CD14-positive monocyte (primary cell): ENCODE data around the gene OLIG3. TPM values are rescaled to one million over a fixed set of nuclear protein-coding genes. Genes with fewer than 3 reads are reported as not detected.

Experiments used
- DNase-seq, 3 donors: peaks; one replicate each; pipeline ENCODE4 v3.0.0-alpha.2; 2011 to 2022
- H2AFZ ChIP-seq: 2 replicates; pipeline ENCODE4 v1.6.0; 2012; ENCODE audit warnings: mild to moderate bottlenecking, low read depth, low read length, inconsistent platforms; ENCODE audit not compliant: insufficient read depth, poor library complexity, severe bottlenecking
- H3K27ac ChIP-seq, 2 donors: 1 replicate in 1 of 2; 2 replicates in 1 of 2; pipeline ENCODE4 v1.5.1; 2012 to 2013; ENCODE audit warnings: low read length in 2 of 2, control low read depth in 1 of 2, inconsistent platforms in 1 of 2, low read depth in 1 of 2, mild to moderate bottlenecking in 1 of 2
- H3K27me3 ChIP-seq, 2 donors: one replicate each; pipeline versions ENCODE4 v1.6.0 to v1.6.1; 2011 to 2013; ENCODE audit warnings: low read length in 2 of 2; ENCODE audit not compliant: control insufficient read depth in 2 of 2, insufficient read depth in 2 of 2
- H3K36me3 ChIP-seq, 2 donors: replicated peaks in 1 of 2; 1 replicate in 1 of 2; 2 replicates in 1 of 2; pipeline versions ENCODE4 v1.5.1 to v1.6.1; 2012 to 2013; ENCODE audit warnings: low read length in 2 of 2, control low read depth in 1 of 2, inconsistent platforms in 1 of 2, mild to moderate bottlenecking in 1 of 2; ENCODE audit not compliant: insufficient read depth in 2 of 2, control insufficient read depth in 1 of 2
- H3K4me1 ChIP-seq, 2 donors: 1 replicate in 1 of 2; 2 replicates in 1 of 2; pipeline versions ENCODE4 v1.5.1 to v1.6.1; 2012 to 2013; ENCODE audit warnings: low read length in 2 of 2, control low read depth in 1 of 2, inconsistent platforms in 1 of 2, mild to moderate bottlenecking in 1 of 2, moderate library complexity in 1 of 2; ENCODE audit not compliant: insufficient read depth in 2 of 2, control insufficient read depth in 1 of 2
- H3K4me2 ChIP-seq: replicated peaks from 2 replicates; pipeline ENCODE3; 2012; ENCODE audit warnings: low read length, moderate library complexity, mild to moderate bottlenecking; ENCODE audit not compliant: poor library complexity, severe bottlenecking; ENCODE audit errors: extremely low read depth
- H3K4me3 ChIP-seq, 3 experiments: fragments of 200-600 bp in 1 of 3; sonication (generic) in 1 of 3; replicated peaks in 1 of 3; 1 replicate in 2 of 3; 2 replicates in 1 of 3; pipeline ENCODE4 v1.5.1; 2011 to 2013; ENCODE audit warnings: low read length in 3 of 3, mild to moderate bottlenecking in 3 of 3, control low read depth in 2 of 3, low read depth in 2 of 3, inconsistent platforms in 1 of 3, moderate library complexity in 1 of 3
- H3K79me2 ChIP-seq: 2 replicates; pipeline ENCODE4 v1.6.0; 2012; ENCODE audit warnings: mild to moderate bottlenecking, control low read depth, inconsistent platforms, low read length, moderate library complexity; ENCODE audit not compliant: insufficient read depth
- H3K9ac ChIP-seq: 2 replicates; pipeline ENCODE4 v1.6.0; 2017; ENCODE audit warnings: low read length, mild to moderate bottlenecking; ENCODE audit not compliant: insufficient read depth, poor library complexity, severe bottlenecking
- H3K9me3 ChIP-seq, 2 donors: replicated peaks in 1 of 2; 1 replicate in 1 of 2; 2 replicates in 1 of 2; pipeline versions ENCODE4 v1.5.1 to v1.6.1; 2012 to 2013; ENCODE audit warnings: low read length in 2 of 2, control low read depth in 1 of 2; ENCODE audit not compliant: control insufficient read depth in 1 of 2, insufficient read depth in 1 of 2
- H4K20me1 ChIP-seq: 2 replicates; pipeline ENCODE4 v1.6.0; 2012; ENCODE audit warnings: mild to moderate bottlenecking, low read length, control low read depth, moderate library complexity; ENCODE audit not compliant: insufficient read depth
- H3K27ac Mint-ChIP-seq, 7 donors: one replicate each; pipeline ENCODE4 v1.8.0; 2020; ENCODE audit warnings: mild to moderate bottlenecking in 7 of 7, mixed read lengths in 7 of 7, moderate library complexity in 6 of 7, inconsistent platforms in 2 of 7
- H3K27me3 Mint-ChIP-seq, 3 donors: one replicate each; pipeline ENCODE4 v1.8.0; 2021 to 2022; ENCODE audit warnings: low read depth in 3 of 3, mild to moderate bottlenecking in 3 of 3, mixed read lengths in 3 of 3, moderate library complexity in 3 of 3, inconsistent platforms in 1 of 3
- H3K36me3 Mint-ChIP-seq, 2 donors: one replicate each; pipeline ENCODE4 v1.8.0; 2020; ENCODE audit warnings: mixed read lengths in 2 of 2, inconsistent platforms in 1 of 2, mild to moderate bottlenecking in 1 of 2
- H3K4me1 Mint-ChIP-seq: one replicate; pipeline ENCODE4 v1.8.0; 2020; ENCODE audit warnings: mild to moderate bottlenecking, mixed read lengths
- H3K4me3 Mint-ChIP-seq, 2 donors: one replicate each; pipeline ENCODE4 v1.8.0; 2020; ENCODE audit warnings: mild to moderate bottlenecking in 2 of 2, mixed read lengths in 2 of 2, moderate library complexity in 1 of 2
- H3K9me3 Mint-ChIP-seq, 7 donors: one replicate each; pipeline ENCODE4 v1.8.0; 2020 to 2022; ENCODE audit warnings: mixed read lengths in 7 of 7, mild to moderate bottlenecking in 6 of 7, moderate library complexity in 6 of 7, inconsistent platforms in 2 of 7
- CTCF ChIP-seq: fragments of 200-600 bp; IDR thresholded peaks from one replicate; pipeline ENCODE4 v1.8.0; 2022; ENCODE audit warnings: antibody characterized with exemption, mild to moderate bottlenecking
- WGBS: methylation state at CpG from one replicate; pipeline ENCODE4 v1.1.5; 2013; ENCODE audit warnings: missing lambda C conversion rate; ENCODE audit not compliant: insufficient coverage; 5-methylcytosine and 5-hydroxymethylcytosine counted together
- intact Hi-C, 2 donors: fragments of 100-400 bp; cut with micrococcal nuclease; formaldehyde crosslinking; loops; one replicate each; pipeline versions ENCODE4 v1.15.0 to v1.15.1; 2023
- polyA plus RNA-seq, 3 donors: library from polyadenylated mRNA; depleted of rRNA in 1 of 3; unstranded in 2 of 3; stranded (reverse) in 1 of 3; fragments of 300-500 nt in 2 of 3; fragments of >200 nt in 1 of 3; fragmentation: Illumina TruSeq in 2 of 3; gene quantifications; 1 replicate in 2 of 3; 2 replicates in 1 of 3; pipeline ENCODE4 v1.2.3, GENCODE V29; 2012 to 2021

Gene OLIG3
- polyA plus RNA-seq, 3 donors: not detected

- DNase-seq: no peak
- H3K4me1 Mint-ChIP-seq: no peaks in the 10 kb centered on the region
Measured at GRCh38 chr6:137467211-137467610, 27.0 kb downstream of the OLIG3 start.

GRCh38 chr6:137465378-137466009, 28.7 kb downstream of the OLIG3 start:
- Histone ChIP-seq H3K9me3 (no peaks in the 10 kb centered on the region), H3K4me1 (no peaks in the 10 kb centered on the region), H3K27me3 (peaks cover 14 to 17% of the 10 kb centered on the region in 2 donors), H3K36me3 (no peaks in the 10 kb centered on the region), H3K27ac (no peak overlapping the region), H3K79me2 (no peaks in the 10 kb centered on the region), H3K9ac (no peak overlapping the region), H2AFZ (no peak overlapping the region), H3K4me3 (no peak overlapping the region), H3K4me2 (no peak overlapping the region), H4K20me1 (no peaks in the 10 kb centered on the region)
- intact Hi-C loops: no loop called here
- Mint-ChIP-seq H3K4me1 (no peaks in the 10 kb centered on the region), H3K9me3 (peaks cover 0 to 2% (median 0%) of the 10 kb centered on the region in 7 donors), H3K36me3 (no peaks in the 10 kb centered on the region), H3K27me3 (peaks cover 14 to 46% (median 29%) of the 10 kb centered on the region in 3 donors), H3K4me3 (peak overlapping the region in 1 of 2 donors; percentile 17), H3K27ac (peak overlapping the region in 1 of 7 donors; percentile 21)
- DNase-seq: no peak
- TF ChIP-seq CTCF: no peak
- WGBS: 94% methylated on average over 5 of the region's 7 CpGs

More at GRCh38 chr6:137467211-137467610, 27.0 kb downstream of the OLIG3 start:
- peaks cover 0 to 1% (median 0%) of the 10 kb centered on the region in 7 donors for H3K9me3 Mint-ChIP-seq
- H3K27me3 ChIP-seq: peaks cover 24 to 29% of the 10 kb centered on the region in 2 donors
- H3K4me1 ChIP-seq: no peaks in the 10 kb centered on the region
- intact Hi-C loops: no loop called here
- no peak overlapping the region for H3K4me2 ChIP-seq
- H3K4me3 Mint-ChIP-seq: no peak overlapping the region
- H3K9me3 ChIP-seq: no peaks in the 10 kb centered on the region
- no peak overlapping the region for H3K9ac ChIP-seq
- no peaks in the 10 kb centered on the region for H4K20me1 ChIP-seq
- 96% methylated on average over 6 of the region's 6 CpGs for WGBS
- H3K27ac ChIP-seq: no peak overlapping the region
- H3K27ac Mint-ChIP-seq: no peak overlapping the region
- no peaks in the 10 kb centered on the region for H3K36me3 Mint-ChIP-seq
- no peak overlapping the region for H2AFZ ChIP-seq
- H3K27me3 Mint-ChIP-seq: peaks cover 18 to 44% (median 35%) of the 10 kb centered on the region in 3 donors
- no peaks in the 10 kb centered on the region for H3K79me2 ChIP-seq
- H3K36me3 ChIP-seq: no peaks in the 10 kb centered on the region
- no peak overlapping the region for H3K4me3 ChIP-seq
- TF ChIP-seq CTCF: no peak
